Gastroesophageal sphincter (tissue), 4 donors: ENCODE results near the gene SUSD6. TPM values are rescaled to one million over a fixed set of nuclear protein-coding genes. Genes with fewer than 3 reads are reported as not detected.

Experiments used
- ATAC-seq: fragments of 150-250 bp; one replicate; pipeline ENCODE4 v1.9.1; 2016; ENCODE audit warnings: mild to moderate bottlenecking, moderate library complexity
- H3K27ac ChIP-seq, 4 donors: fragments of 200-600 bp; sonication (generic) in 3 of 4; 1 replicate in 3 of 4; 2 replicates in 1 of 4; pipeline ENCODE4 v1.5.1; 2016 to 2019
- H3K27me3 ChIP-seq: fragments of 200-600 bp; sonication (generic); one replicate; pipeline ENCODE4 v1.5.1; 2019
- H3K36me3 ChIP-seq, 2 donors: fragments of 200-600 bp; sonication (generic); one replicate each; pipeline ENCODE4 v1.5.1; 2019; ENCODE audit warnings: control low read depth in 1 of 2
- H3K4me1 ChIP-seq, 3 donors: fragments of 200-600 bp; sonication (generic); 1 replicate in 2 of 3; 2 replicates in 1 of 3; pipeline ENCODE4 v1.5.1; 2016 to 2019; ENCODE audit warnings: control low read depth in 2 of 3
- H3K4me3 ChIP-seq, 2 donors: fragments of 200-600 bp; sonication (generic); one replicate each; pipeline ENCODE4 v1.5.1; 2019; ENCODE audit warnings: mild to moderate bottlenecking in 1 of 2, moderate library complexity in 1 of 2
- H3K9me3 ChIP-seq, 3 donors: fragments of 200-600 bp; sonication (generic); one replicate each; pipeline ENCODE4 v1.5.1; 2017 to 2019; ENCODE audit warnings: control low read depth in 2 of 3
- CTCF ChIP-seq, 4 experiments: fragments of 200-600 bp in 2 of 4; fragments of 450-650 bp in 2 of 4; sonication (generic) in 1 of 4; IDR thresholded peaks; one replicate each; pipeline ENCODE4 v1.5.1; 2017 to 2019; ENCODE audit warnings: antibody characterized with exemption in 4 of 4, mild to moderate bottlenecking in 2 of 4, moderate library complexity in 2 of 4
- EP300 ChIP-seq: sonication (generic); formaldehyde crosslinking; IDR thresholded peaks from one replicate; pipeline ENCODE4 v1.6.1; 2017; ENCODE audit warnings: antibody characterized with exemption, mild to moderate bottlenecking
- POLR2A ChIP-seq, 2 donors: fragments of 450-650 bp; IDR thresholded peaks; one replicate each; pipeline ENCODE4 v1.6.1; 2017; ENCODE audit warnings: antibody characterized with exemption in 2 of 2, mild to moderate bottlenecking in 2 of 2, moderate library complexity in 1 of 2
- POLR2AphosphoS5 ChIP-seq: sonication (generic); formaldehyde crosslinking; IDR thresholded peaks from one replicate; pipeline ENCODE4 v1.6.1; 2017; ENCODE audit warnings: antibody characterized with exemption
- WGBS, 2 donors: methylation state at CpG; one replicate each; pipeline ENCODE4 v1.1.5; 2018; ENCODE audit warnings: low coverage in 1 of 2; 5-methylcytosine and 5-hydroxymethylcytosine counted together
- total RNA-seq, 4 donors: library from RNA; depleted of rRNA; stranded (reverse); fragments of >200 nt; gene quantifications; one replicate each; pipeline ENCODE4 v1.1.0, GENCODE V29; 2016

The SUSD6 gene
- total RNA-seq, 4 donors from 2014 or later, result 24.4 to 40.6 (median 38.5) TPM

GRCh38 chr14:69673104-69673503 lies 61.7 kb downstream of the SUSD6 start:
- Histone ChIP-seq H3K4me3 (no peak overlapping the region), H3K36me3 (no peaks in the 10 kb centered on the region), H3K4me1 (peaks cover 11 to 87% (median 52%) of the 10 kb centered on the region in 3 donors), H3K27ac (peak overlapping the region in 3 of 4 donors; percentile 58 to 75 (median 64)), H3K9me3 (no peaks in the 10 kb centered on the region), H3K27me3 (no peaks in the 10 kb centered on the region)
- peak; percentile 13 for ATAC-seq
- no peak for TF ChIP-seq POLR2A (IDR thresholded peaks at IDR 0.05)
- no peak for TF ChIP-seq CTCF (IDR thresholded peaks at IDR 0.05)
- no peak for TF ChIP-seq POLR2AphosphoS5
- no peak for TF ChIP-seq EP300

- H3K4me3 ChIP-seq, result no peak overlapping the region
- 71 to 74% methylated on average over 3 to 4 of the region's 9 CpGs for WGBS, 2 donors
- no peak for TF ChIP-seq EP300
- no peak for TF ChIP-seq POLR2A (IDR thresholded peaks at IDR 0.05)
- TF ChIP-seq CTCF (IDR thresholded peaks at IDR 0.05), result no peak
- no peak for TF ChIP-seq POLR2AphosphoS5
- ATAC-seq, result peak; percentile 28
- H3K36me3 ChIP-seq, result no peaks in the 10 kb centered on the region
- no peaks in the 10 kb centered on the region for H3K27me3 ChIP-seq
- peak overlapping the region in 3 of 4 donors; percentile 58 to 75 (median 64) for H3K27ac ChIP-seq
- H3K4me1 ChIP-seq, result peaks cover 11 to 91% (median 52%) of the 10 kb centered on the region in 3 donors
- no peaks in the 10 kb centered on the region for H3K9me3 ChIP-seq
These were observed 62.3 kb downstream of the SUSD6 start for GRCh38 chr14:69673578-69674305.

- WGBS, 2 donors, result 53 to 65% methylated on average over 3 of the region's 3 CpGs
- peak overlapping the region in 3 of 4 donors; percentile 58 to 75 (median 64) for H3K27ac ChIP-seq
- no peaks in the 10 kb centered on the region for H3K9me3 ChIP-seq
- H3K4me1 ChIP-seq, result peaks cover 11 to 81% (median 52%) of the 10 kb centered on the region in 3 donors
- TF ChIP-seq POLR2A (IDR thresholded peaks at IDR 0.05) (no peak), CTCF (IDR thresholded peaks at IDR 0.05) (no peak), POLR2AphosphoS5 (no peak), EP300 (no peak)
- no peak for ATAC-seq
- H3K36me3 ChIP-seq, result no peaks in the 10 kb centered on the region
- no peaks in the 10 kb centered on the region for H3K27me3 ChIP-seq
- no peak overlapping the region for H3K4me3 ChIP-seq
These were observed 63.3 kb downstream of the SUSD6 start for GRCh38 chr14:69674546-69675244.

- H3K4me3 ChIP-seq, result no peak overlapping the region
- no peaks in the 10 kb centered on the region for H3K36me3 ChIP-seq
- ATAC-seq, result no peak
- no peaks in the 10 kb centered on the region for H3K27me3 ChIP-seq
- H3K27ac ChIP-seq, result peak overlapping the region in 3 of 4 donors; percentile 58 to 75 (median 64)
- no peaks in the 10 kb centered on the region for H3K9me3 ChIP-seq
- no peak for TF ChIP-seq POLR2A (IDR thresholded peaks at IDR 0.05)
- TF ChIP-seq EP300, result no peak
- TF ChIP-seq POLR2AphosphoS5, result no peak
- TF ChIP-seq CTCF (IDR thresholded peaks at IDR 0.05), result peak in 2 of 4 experiments; percentile 15 to 26
- peaks cover 12 to 81% (median 49%) of the 10 kb centered on the region in 3 donors for H3K4me1 ChIP-seq
- WGBS, 2 donors, result 44% methylated on average over 1 of the region's 1 CpG; no CpG with 5 or more reads in 1 of the 2 donors
These were observed 63.8 kb downstream of the SUSD6 start for GRCh38 chr14:69675245-69675583.
